Esophagus muscularis mucosa (tissue), 4 donors: ENCODE measurements around the gene TGFBR2. TPM values are rescaled to one million over a fixed set of nuclear protein-coding genes. Genes with fewer than 3 reads are reported as not detected.

ENCODE experiments used
- DNase-seq: peaks from one replicate; pipeline ENCODE4 v3.0.0-alpha.2; 2017; ENCODE audit errors: extremely low spot score
- H3K27ac ChIP-seq, 4 donors: fragments of 200-600 bp; sonication (generic); replicated peaks in 1 of 4; 1 replicate in 3 of 4; 2 replicates in 1 of 4; pipeline ENCODE4 v1.5.1; 2016 to 2019; ENCODE audit warnings: mild to moderate bottlenecking in 1 of 4
- H3K27me3 ChIP-seq, 4 donors: fragments of 200-600 bp; sonication (generic); one replicate each; pipeline versions ENCODE4 v1.5.1 to v1.6.0; 2016 to 2019
- H3K36me3 ChIP-seq, 4 donors: fragments of 200-600 bp; sonication (generic); one replicate each; pipeline ENCODE4 v1.5.1; 2016 to 2019
- H3K4me1 ChIP-seq, 4 donors: fragments of 200-600 bp; sonication (generic); one replicate each; pipeline ENCODE4 v1.5.1; 2016 to 2019
- H3K4me3 ChIP-seq, 4 donors: fragments of 200-600 bp; sonication (generic); 1 replicate in 2 of 4; 2 replicates in 2 of 4; pipeline ENCODE4 v1.5.1; 2016 to 2019; ENCODE audit warnings: mild to moderate bottlenecking in 4 of 4, moderate library complexity in 1 of 4
- H3K9me3 ChIP-seq, 4 donors: fragments of 200-600 bp; sonication (generic); 1 replicate in 3 of 4; 2 replicates in 1 of 4; pipeline ENCODE4 v1.5.1; 2016 to 2019
- CTCF ChIP-seq, 3 experiments: fragments of 200-600 bp in 2 of 3; fragments of 450-650 bp in 1 of 3; sonication (generic) in 2 of 3; IDR thresholded peaks; one replicate each; pipeline ENCODE4 v1.5.1; 2017 to 2019; ENCODE audit warnings: antibody characterized with exemption in 3 of 3, mild to moderate bottlenecking in 2 of 3, moderate library complexity in 1 of 3
- EP300 ChIP-seq: sonication (generic); formaldehyde crosslinking; IDR thresholded peaks from one replicate; pipeline ENCODE4 v1.6.1; 2017; ENCODE audit warnings: antibody characterized with exemption
- POLR2A ChIP-seq: fragments of 450-650 bp; IDR thresholded peaks from one replicate; pipeline ENCODE4 v1.6.1; 2017; ENCODE audit warnings: antibody characterized with exemption, moderate library complexity, mild to moderate bottlenecking, low read depth
- POLR2AphosphoS5 ChIP-seq, 2 donors: sonication (generic); formaldehyde crosslinking; IDR thresholded peaks; one replicate each; pipeline ENCODE4 v1.6.1; 2017; ENCODE audit warnings: antibody characterized with exemption in 2 of 2
- WGBS: methylation state at CpG from one replicate; pipeline ENCODE4 v1.1.5; 2018; 5-methylcytosine and 5-hydroxymethylcytosine counted together
- intact Hi-C: fragments of 100-400 bp; cut with DNase I; formaldehyde crosslinking; loops from one replicate; pipeline ENCODE4 v1.15.1; 2023
- total RNA-seq, 4 donors: library from RNA; depleted of rRNA; stranded (reverse); fragments of >200 nt; gene quantifications; one replicate each; pipeline versions ENCODE4 v1.1.0 to v1.2.1, GENCODE V29; 2016

TGFBR2 gene
- total RNA-seq, 4 donors from 2014 or later = 202 to 292 (median 261) TPM

GRCh38 chr3:30587904-30588303 is 18.5 kb upstream of the TGFBR2 start:
- Histone ChIP-seq H3K4me3 (no peak overlapping the region), H3K27ac (no peak overlapping the region), H3K9me3 (no peaks in the 10 kb centered on the region), H3K4me1 (no peaks in the 10 kb centered on the region), H3K27me3 (no peaks in the 10 kb centered on the region), H3K36me3 (no peaks in the 10 kb centered on the region)
- no peak for DNase-seq
- 87% methylated on average over 2 of the region's 2 CpGs for WGBS
- TF ChIP-seq EP300 = no peak
- TF ChIP-seq POLR2AphosphoS5 (IDR thresholded peaks at IDR 0.05) = no peak
- intact Hi-C loops = no loop called here

- Histone ChIP-seq H3K27me3 (no peaks in the 10 kb centered on the region), H3K9me3 (no peaks in the 10 kb centered on the region), H3K4me3 (no peak overlapping the region), H3K36me3 (no peaks in the 10 kb centered on the region), H3K4me1 (peaks cover 10 to 20% (median 11%) of the 10 kb centered on the region in 4 donors), H3K27ac (no peak overlapping the region)
- TF ChIP-seq EP300 = no peak
- no peak for DNase-seq
- intact Hi-C loops = no loop called here
- 97% methylated on average over 4 of the region's 4 CpGs for WGBS
These were observed 10.2 kb upstream of the TGFBR2 start for GRCh38 chr3:30596152-30596551.

- Histone ChIP-seq H3K27me3 (no peaks in the 10 kb centered on the region), H3K9me3 (no peaks in the 10 kb centered on the region), H3K36me3 (no peaks in the 10 kb centered on the region), H3K4me1 (peaks cover 10 to 20% (median 11%) of the 10 kb centered on the region in 4 donors), H3K4me3 (no peak overlapping the region), H3K27ac (peak overlapping the region; percentile 0 to 42 (median 28))
- intact Hi-C loops = no loop called here
- no peak for DNase-seq
- TF ChIP-seq POLR2A = no peak
- no peak for TF ChIP-seq CTCF (IDR thresholded peaks at IDR 0.05)
- TF ChIP-seq POLR2AphosphoS5 (IDR thresholded peaks at IDR 0.05) = peak in 1 of 2 donors; percentile 79
- 58% methylated on average over 1 of the region's 1 CpG for WGBS
These were observed 9.2 kb upstream of the TGFBR2 start for GRCh38 chr3:30597131-30597768.

- no peak overlapping the region for H3K4me3 ChIP-seq
- intact Hi-C loops = no loop called here
- H3K4me1 ChIP-seq = peaks cover 10 to 20% (median 11%) of the 10 kb centered on the region in 4 donors
- TF ChIP-seq EP300 (no peak), POLR2AphosphoS5 (IDR thresholded peaks at IDR 0.05) (no peak), POLR2A (no peak), CTCF (IDR thresholded peaks at IDR 0.05) (no peak)
- H3K36me3 ChIP-seq = no peaks in the 10 kb centered on the region
- H3K27ac ChIP-seq = peak overlapping the region; percentile 0 to 42 (median 12)
- no peaks in the 10 kb centered on the region for H3K27me3 ChIP-seq
- no peak for DNase-seq
- H3K9me3 ChIP-seq = no peaks in the 10 kb centered on the region
These were observed 8.6 kb upstream of the TGFBR2 start for GRCh38 chr3:30597769-30598134.

- H3K36me3 ChIP-seq = no peaks in the 10 kb centered on the region
- no peaks in the 10 kb centered on the region for H3K27me3 ChIP-seq
- H3K9me3 ChIP-seq = no peaks in the 10 kb centered on the region
- intact Hi-C loops = no loop called here
- no peak for DNase-seq
- H3K4me3 ChIP-seq = no peak overlapping the region
- peaks cover 10 to 20% (median 11%) of the 10 kb centered on the region in 4 donors for H3K4me1 ChIP-seq
- TF ChIP-seq POLR2A = no peak
- TF ChIP-seq POLR2AphosphoS5 (IDR thresholded peaks at IDR 0.05) = no peak
- no peak for TF ChIP-seq CTCF (IDR thresholded peaks at IDR 0.05)
- TF ChIP-seq EP300 = no peak
- WGBS = 97% methylated on average over 3 of the region's 3 CpGs
- H3K27ac ChIP-seq = no peak overlapping the region
These were observed 7.5 kb upstream of the TGFBR2 start for GRCh38 chr3:30598668-30599545.
